Suprapubic skin (tissue), 4 donors: ENCODE data around the gene MCF2L. TPM values are rescaled to one million over a fixed set of nuclear protein-coding genes. Genes with fewer than 3 reads are reported as not detected.

ENCODE experiments used
- DNase-seq, 2 donors: peaks; one replicate each; pipeline ENCODE4 v3.0.0-alpha.2; 2019; ENCODE audit warnings: low spot score in 2 of 2
- H3K27ac ChIP-seq: fragments of 200-600 bp; sonication (generic); one replicate; pipeline ENCODE4 v1.5.1; 2019
- H3K27me3 ChIP-seq: fragments of 200-600 bp; sonication (generic); one replicate; pipeline ENCODE4 v1.5.1; 2019
- H3K36me3 ChIP-seq: fragments of 200-600 bp; sonication (generic); one replicate; pipeline ENCODE4 v1.5.1; 2019
- H3K4me1 ChIP-seq: fragments of 200-600 bp; sonication (generic); one replicate; pipeline ENCODE4 v1.5.1; 2019
- H3K4me3 ChIP-seq: fragments of 200-600 bp; sonication (generic); one replicate; pipeline ENCODE4 v1.5.1; 2019; ENCODE audit warnings: mild to moderate bottlenecking
- H3K9me3 ChIP-seq: fragments of 200-600 bp; sonication (generic); one replicate; pipeline ENCODE4 v1.5.1; 2019
- CTCF ChIP-seq, 2 donors: fragments of 200-600 bp in 1 of 2; fragments of 450-650 bp in 1 of 2; sonication (generic) in 1 of 2; IDR thresholded peaks; one replicate each; pipeline ENCODE4 v1.5.1; 2016 to 2019; ENCODE audit warnings: antibody characterized with exemption in 2 of 2, mild to moderate bottlenecking in 1 of 2, moderate library complexity in 1 of 2
- EP300 ChIP-seq: sonication (generic); formaldehyde crosslinking; IDR thresholded peaks from one replicate; pipeline ENCODE4 v1.6.1; 2017; ENCODE audit warnings: antibody characterized with exemption
- POLR2A ChIP-seq, 2 donors: fragments of 450-650 bp; IDR thresholded peaks; one replicate each; pipeline ENCODE4 v1.6.1; 2017; ENCODE audit warnings: antibody characterized with exemption in 2 of 2, mild to moderate bottlenecking in 2 of 2, moderate library complexity in 2 of 2
- POLR2AphosphoS5 ChIP-seq, 3 donors: sonication (generic); formaldehyde crosslinking; IDR thresholded peaks; one replicate each; pipeline ENCODE4 v1.6.1; 2017; ENCODE audit warnings: antibody characterized with exemption in 3 of 3
- WGBS: methylation state at CpG from one replicate; pipeline ENCODE4 v1.1.5; 2018; 5-methylcytosine and 5-hydroxymethylcytosine counted together
- total RNA-seq, 4 donors: library from RNA; depleted of rRNA; stranded (reverse); fragments of >200 nt; gene quantifications; one replicate each; pipeline ENCODE4 v1.1.0, GENCODE V29; 2016

The MCF2L gene
- total RNA-seq, 4 donors from 2014 or later: 25.4 to 144 (median 50.0) TPM

DNA sequence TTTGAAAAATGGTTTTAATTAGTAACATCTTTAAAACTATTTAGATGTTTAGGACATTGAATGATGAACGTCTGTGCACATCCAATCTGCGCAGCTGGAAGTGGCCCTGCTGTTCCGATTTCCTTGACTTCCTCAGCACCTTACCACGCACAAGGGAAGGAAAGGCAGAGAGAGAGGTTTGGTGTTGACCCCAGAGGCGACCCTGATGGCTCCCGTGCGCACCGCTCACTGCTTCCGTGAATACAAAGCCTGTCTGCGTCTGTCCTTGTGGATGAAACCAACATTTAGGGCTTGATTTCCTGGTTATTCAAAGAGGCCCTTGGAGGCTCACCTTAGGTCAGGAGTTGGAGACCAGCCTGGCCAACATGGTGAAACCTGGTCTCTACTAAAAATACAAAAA is 8.5 kb downstream of the MCF2L start:
- H3K27me3 ChIP-seq: peaks cover 8% of the 10 kb centered on the region
- 80% methylated on average over 10 of the region's 10 CpGs for WGBS
- peaks cover 17% of the 10 kb centered on the region for H3K4me1 ChIP-seq
- no peaks in the 10 kb centered on the region for H3K9me3 ChIP-seq
- peak overlapping the region; percentile 31 for H3K27ac ChIP-seq
- no peak overlapping the region for H3K4me3 ChIP-seq
- no peak for TF ChIP-seq CTCF (IDR thresholded peaks at IDR 0.05)
- TF ChIP-seq EP300: no peak
- TF ChIP-seq POLR2A (IDR thresholded peaks at IDR 0.05): no peak
- no peak for TF ChIP-seq POLR2AphosphoS5 (IDR thresholded peaks at IDR 0.05)
- H3K36me3 ChIP-seq: no peaks in the 10 kb centered on the region
- no peak for DNase-seq

- peak overlapping the region; percentile 37 for H3K4me3 ChIP-seq
- TF ChIP-seq EP300 (no peak), POLR2A (IDR thresholded peaks at IDR 0.05) (no peak), POLR2AphosphoS5 (IDR thresholded peaks at IDR 0.05) (no peak), CTCF (IDR thresholded peaks at IDR 0.05) (no peak)
- 48% methylated on average over 19 of the region's 25 CpGs for WGBS
- no peaks in the 10 kb centered on the region for H3K9me3 ChIP-seq
- peaks cover 17% of the 10 kb centered on the region for H3K4me1 ChIP-seq
- peak overlapping the region; percentile 67 for H3K27ac ChIP-seq
- no peak for DNase-seq
- H3K36me3 ChIP-seq: no peaks in the 10 kb centered on the region
- peaks cover 7% of the 10 kb centered on the region for H3K27me3 ChIP-seq
Observed at GRCh38 chr13:112978561-112979405, 9.8 kb downstream of the MCF2L start.

DNA sequence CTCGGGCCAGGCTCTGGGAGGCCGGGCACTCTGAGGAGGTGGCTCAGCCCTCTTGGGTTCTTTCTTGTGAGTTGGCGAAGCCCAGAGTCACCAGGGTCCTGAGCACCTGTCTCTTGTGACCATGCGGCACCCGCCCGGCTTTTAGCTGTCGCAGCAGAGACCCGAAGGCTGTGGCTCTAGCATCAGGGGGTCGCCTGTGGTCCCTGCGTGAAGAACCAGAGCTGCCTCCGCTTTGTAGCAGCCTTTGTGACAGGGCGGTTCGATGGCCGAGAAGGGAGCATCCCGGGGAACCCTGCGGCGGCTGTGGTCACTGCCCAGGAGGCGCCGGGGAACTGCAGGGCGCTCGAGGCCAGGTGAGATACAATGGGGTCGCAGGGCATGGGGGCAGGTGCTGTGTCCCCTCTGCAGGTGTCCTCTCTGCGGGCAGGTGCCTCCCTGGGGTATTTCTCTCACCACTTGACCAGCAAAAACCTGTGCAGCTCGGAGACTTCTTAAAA is 10.4 kb downstream of the MCF2L start:
- H3K4me1 ChIP-seq: peaks cover 17% of the 10 kb centered on the region
- H3K27ac ChIP-seq: peak overlapping the region; percentile 67
- H3K4me3 ChIP-seq: peak overlapping the region; percentile 37
- peaks cover 7% of the 10 kb centered on the region for H3K27me3 ChIP-seq
- no peaks in the 10 kb centered on the region for H3K36me3 ChIP-seq
- no peaks in the 10 kb centered on the region for H3K9me3 ChIP-seq
- DNase-seq: no peak
- TF ChIP-seq EP300: no peak
- no peak for TF ChIP-seq CTCF (IDR thresholded peaks at IDR 0.05)
- TF ChIP-seq POLR2A (IDR thresholded peaks at IDR 0.05): no peak
- no peak for TF ChIP-seq POLR2AphosphoS5 (IDR thresholded peaks at IDR 0.05)
- 87% methylated on average over 6 of the region's 24 CpGs for WGBS

DNA sequence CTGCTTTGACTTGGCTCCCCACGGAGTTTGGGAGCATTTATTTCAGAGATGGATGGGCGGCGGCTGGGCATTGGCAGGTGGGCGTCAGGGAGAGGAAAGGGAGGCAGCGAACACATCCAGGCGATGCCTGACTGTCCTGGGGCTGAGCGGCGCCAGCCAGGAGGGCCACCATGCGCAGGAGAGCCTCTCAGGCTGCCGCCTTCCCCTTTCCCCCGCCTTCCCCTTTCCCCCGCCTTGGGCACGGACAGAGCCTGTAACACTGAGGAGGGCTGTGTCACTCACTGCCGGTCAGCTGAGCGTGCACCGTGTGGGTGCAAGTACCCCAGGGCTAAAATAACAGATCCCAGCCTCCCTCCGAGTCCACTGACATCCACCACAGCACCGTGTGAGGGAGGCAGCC is 11.4 kb downstream of the MCF2L start:
- peaks cover 7% of the 10 kb centered on the region for H3K27me3 ChIP-seq
- DNase-seq: no peak
- no peaks in the 10 kb centered on the region for H3K36me3 ChIP-seq
- H3K4me1 ChIP-seq: peaks cover 17% of the 10 kb centered on the region
- H3K4me3 ChIP-seq: peak overlapping the region; percentile 37
- peak overlapping the region; percentile 67 for H3K27ac ChIP-seq
- H3K9me3 ChIP-seq: no peaks in the 10 kb centered on the region
- WGBS: 77% methylated on average over 10 of the region's 18 CpGs
- TF ChIP-seq EP300: no peak
- TF ChIP-seq POLR2A (IDR thresholded peaks at IDR 0.05): no peak
- no peak for TF ChIP-seq CTCF (IDR thresholded peaks at IDR 0.05)
- TF ChIP-seq POLR2AphosphoS5 (IDR thresholded peaks at IDR 0.05): no peak

GRCh38 chr13:112981451-112981850 is 12.4 kb downstream of the MCF2L start:
- Histone ChIP-seq H3K4me1 (peaks cover 20% of the 10 kb centered on the region), H3K9me3 (no peaks in the 10 kb centered on the region), H3K27me3 (peaks cover 7% of the 10 kb centered on the region), H3K36me3 (no peaks in the 10 kb centered on the region), H3K4me3 (peak overlapping the region; percentile 37), H3K27ac (peak overlapping the region; percentile 4)
- no peak for DNase-seq
- TF ChIP-seq POLR2AphosphoS5 (IDR thresholded peaks at IDR 0.05): no peak
- TF ChIP-seq CTCF (IDR thresholded peaks at IDR 0.05): no peak
- no peak for TF ChIP-seq POLR2A (IDR thresholded peaks at IDR 0.05)
- TF ChIP-seq EP300: no peak
- WGBS: 76% methylated on average over 5 of the region's 20 CpGs
